AG08395 (cell line): Measurements from ENCODE around the gene CLDN10.

Experiments used
- DNase-seq: peaks from one replicate; pipeline ENCODE4 v3.0.0; 2012; ENCODE audit warnings: mixed read lengths, low spot score

Gene CLDN10

GRCh38 chr13:95601216-95601615 lies 48.7 kb downstream of the CLDN10 start:
- DNase-seq, result no peak

GRCh38 chr13:95601906-95602305 lies 49.4 kb downstream of the CLDN10 start:
- DNase-seq, result no peak

GRCh38 chr13:95603887-95604555 lies 51.5 kb downstream of the CLDN10 start:
- no peak for DNase-seq

GRCh38 chr13:95604556-95604915 lies 52.0 kb downstream of the CLDN10 start:
- DNase-seq, result no peak

GRCh38 chr13:95605448-95606125 lies 53.1 kb downstream of the CLDN10 start:
- no peak for DNase-seq

- DNase-seq, result no peak
Measured at GRCh38 chr13:95607366-95607765, 54.8 kb downstream of the CLDN10 start.

GRCh38 chr13:95608640-95609323 lies 56.3 kb downstream of the CLDN10 start:
- no peak for DNase-seq

GRCh38 chr13:95614641-95615245 lies 62.2 kb downstream of the CLDN10 start:
- DNase-seq, result no peak

- DNase-seq, result no peak
Measured at GRCh38 chr13:95615539-95615938, 63.0 kb downstream of the CLDN10 start.

GRCh38 chr13:95620030-95620824 lies 67.7 kb downstream of the CLDN10 start:
- no peak for DNase-seq

GRCh38 chr13:95620825-95621498 lies 68.4 kb downstream of the CLDN10 start:
- no peak for DNase-seq

- DNase-seq, result no peak
Measured at GRCh38 chr13:95623141-95623540, 70.6 kb downstream of the CLDN10 start.

GRCh38 chr13:95624020-95624419 lies 71.5 kb downstream of the CLDN10 start:
- peak; percentile 68 for DNase-seq

GRCh38 chr13:95626768-95627167 lies 74.2 kb downstream of the CLDN10 start:
- DNase-seq, result no peak

- peak; percentile 24 for DNase-seq
Measured at GRCh38 chr13:95627590-95627989, 75.1 kb downstream of the CLDN10 start.

GRCh38 chr13:95628488-95628887 lies 76.0 kb downstream of the CLDN10 start:
- no peak for DNase-seq

- no peak for DNase-seq
Measured at GRCh38 chr13:95629071-95629470, 76.6 kb downstream of the CLDN10 start.
